NCI-H1694 treated with DMSO at 0.1 percent for 48 hours (cell line): ENCODE measurements around the gene WASHC3.
"Not testable (repeated sequence)": the region's sequence is repeated elsewhere in the genome, so short reads cannot be mapped to it uniquely, and the experiment has no call there.

Source experiments
- DNase-seq: peaks from one replicate; lab custom pipeline; 2025; lab: John Stamatoyannopoulos, UW

Gene WASHC3, protein sequence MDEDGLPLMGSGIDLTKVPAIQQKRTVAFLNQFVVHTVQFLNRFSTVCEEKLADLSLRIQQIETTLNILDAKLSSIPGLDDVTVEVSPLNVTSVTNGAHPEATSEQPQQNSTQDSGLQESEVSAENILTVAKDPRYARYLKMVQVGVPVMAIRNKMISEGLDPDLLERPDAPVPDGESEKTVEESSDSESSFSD

GRCh38 chr12:102061560-102062418 lies at the start of gene WASHC3:
Gene WASHC3 (minus strand): TSS chr12:102061991. CDS start chr12:102061962, 29 bp downstream.
- peak; percentile 89 for DNase-seq

DNA sequence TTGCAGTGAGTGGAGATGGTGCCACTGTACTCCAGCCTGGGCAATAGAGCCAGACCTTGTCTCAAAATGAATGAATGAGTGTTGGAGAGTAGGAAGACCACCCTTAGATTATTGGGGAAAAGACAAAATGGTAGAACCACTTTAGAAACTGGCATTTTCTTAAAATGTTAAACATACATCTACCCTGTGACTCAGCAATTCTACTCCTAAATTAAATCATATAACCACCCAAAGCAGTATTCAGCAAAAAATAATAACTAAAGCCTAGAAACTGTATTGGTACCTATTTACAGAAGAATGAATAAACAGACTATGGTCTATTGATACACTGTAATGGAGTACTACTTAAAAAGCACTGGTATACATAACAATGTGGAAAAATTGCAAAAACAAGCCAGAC lies 49.0 kb upstream of the WASHC3 start:
- no peak for DNase-seq

DNA sequence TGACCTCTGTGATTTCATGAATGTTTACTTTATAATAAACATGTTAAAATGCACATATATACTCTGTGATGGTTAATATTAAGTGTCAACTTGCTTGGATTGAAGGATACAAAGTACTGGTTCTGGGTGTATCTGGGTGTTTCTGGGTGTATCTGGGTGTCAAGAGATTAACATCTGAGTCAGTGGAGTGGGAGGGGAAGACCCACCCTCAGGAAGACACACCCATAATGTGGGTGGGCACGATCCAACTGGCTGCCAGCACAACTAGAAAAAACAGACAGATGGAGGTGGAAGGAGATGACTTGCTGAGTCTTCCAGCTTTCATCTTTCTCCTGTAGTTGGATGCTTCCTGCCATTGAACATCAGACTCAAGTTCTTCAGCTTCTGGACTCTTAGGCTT lies 46.2 kb upstream of the WASHC3 start:
- no peak for DNase-seq

DNA sequence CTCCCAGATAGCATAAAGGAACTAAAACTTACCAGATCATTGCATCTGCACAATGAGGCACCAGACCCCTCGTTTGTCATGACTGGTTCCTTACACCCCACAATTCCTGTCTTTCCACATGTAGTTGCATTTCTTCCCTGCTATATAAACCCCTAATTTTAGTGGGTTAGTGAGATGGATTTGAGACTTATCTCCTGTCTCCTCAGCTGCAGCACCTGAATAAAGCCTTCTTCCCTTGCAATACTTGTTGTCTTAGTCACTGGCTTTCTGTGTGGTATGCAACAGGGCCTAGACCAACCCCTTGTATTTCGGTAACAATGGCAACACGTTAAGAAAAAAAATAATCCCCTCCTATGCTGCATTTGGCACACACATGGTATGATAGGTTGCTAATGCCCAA lies 45.1 kb upstream of the WASHC3 start:
- no peak for DNase-seq

DNA sequence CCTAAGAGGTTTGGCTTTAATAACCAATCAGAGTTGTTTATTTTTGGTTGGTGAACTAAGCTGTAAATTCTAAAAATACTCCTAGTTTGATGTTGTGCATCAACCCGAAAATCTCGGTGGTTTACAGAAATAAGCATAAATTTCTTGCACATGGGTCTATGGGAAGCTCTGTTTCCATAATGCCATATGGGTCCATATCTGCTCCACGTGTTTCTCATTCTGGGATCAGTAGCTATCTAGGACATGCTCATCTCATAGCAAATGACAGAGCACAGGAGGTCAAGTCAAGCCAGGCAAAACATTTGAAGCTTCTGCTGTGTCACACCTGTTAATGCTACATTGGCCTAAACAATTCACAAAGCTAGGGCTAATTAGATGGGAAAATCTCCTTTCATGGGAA lies 35.1 kb upstream of the WASHC3 start:
- no peak for DNase-seq

DNA sequence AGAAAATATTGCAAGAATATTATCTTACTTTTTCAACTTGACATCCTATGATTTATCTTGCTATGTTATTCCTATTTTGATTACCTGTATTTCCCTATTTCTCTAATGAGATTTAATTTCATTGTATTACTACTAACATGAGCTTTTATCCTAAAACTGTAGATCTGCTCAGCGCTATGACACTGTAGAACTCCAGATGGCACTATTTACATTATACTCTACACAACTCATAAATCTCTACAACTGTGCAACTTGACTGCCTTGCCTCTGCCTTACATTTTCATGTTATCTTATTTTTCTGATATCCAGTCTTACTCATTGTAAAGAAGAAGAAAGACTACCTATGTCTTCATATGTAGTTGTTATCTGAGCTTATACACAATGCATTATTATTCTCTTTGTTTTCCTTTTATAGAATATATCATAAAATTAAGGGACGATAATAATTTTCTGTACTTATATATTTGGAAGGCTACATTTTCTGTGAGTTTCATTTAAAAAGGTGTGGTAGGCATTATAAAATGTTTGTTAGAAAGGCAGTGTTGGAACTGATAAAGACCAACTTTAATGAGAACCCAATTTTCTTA lies 34.0 kb upstream of the WASHC3 start:
- DNase-seq = peak; percentile 62

DNA sequence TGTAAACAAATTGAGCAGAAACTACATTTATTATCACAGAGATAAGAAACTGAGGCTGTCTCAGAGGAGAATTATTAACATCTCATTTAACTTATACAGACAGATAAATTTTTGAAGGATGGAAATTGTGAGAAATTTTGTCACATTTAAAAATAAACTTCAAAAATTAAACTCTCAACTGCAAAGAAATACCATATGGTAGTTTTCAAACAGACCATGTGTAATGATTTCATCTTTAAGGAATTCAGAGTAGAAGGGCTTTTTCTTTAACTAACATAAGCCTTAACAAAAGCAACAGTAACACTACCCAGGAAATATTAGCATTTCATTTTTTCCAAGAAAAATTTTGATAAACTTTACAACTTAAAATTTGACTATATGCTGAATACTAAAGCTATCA lies 31.5 kb upstream of the WASHC3 start:
- DNase-seq = no peak

DNA sequence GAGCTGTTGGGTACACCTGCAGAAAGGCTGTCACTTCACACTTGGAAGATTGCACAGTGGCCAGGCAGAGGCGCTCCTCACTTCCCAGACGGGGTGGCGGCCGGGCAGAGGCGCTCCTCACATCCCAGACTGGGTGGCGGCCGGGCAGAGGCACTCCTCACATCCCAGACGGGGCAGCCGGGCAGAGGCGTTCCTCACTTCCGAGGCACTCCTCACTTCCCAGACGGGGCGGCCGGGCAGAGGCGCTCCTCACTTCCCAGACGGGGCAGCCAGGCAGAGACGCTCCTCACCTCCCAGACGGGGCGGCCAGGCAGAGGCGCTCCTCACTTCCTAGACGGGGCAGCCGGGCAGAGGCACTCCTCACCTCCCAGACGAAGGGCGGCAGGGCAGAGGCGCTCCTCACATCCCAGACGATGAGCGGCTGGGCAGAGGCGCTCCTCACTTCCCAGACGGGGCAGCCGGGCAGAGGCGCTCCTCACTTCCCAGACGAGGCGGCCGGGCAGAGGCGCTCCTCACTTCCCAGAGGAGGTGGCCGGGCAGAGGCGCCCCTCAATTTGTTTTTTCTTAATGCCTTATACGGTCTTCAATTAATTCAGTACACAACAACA lies 27.5 kb upstream of the WASHC3 start:
- DNase-seq = not testable (repeated sequence)

DNA sequence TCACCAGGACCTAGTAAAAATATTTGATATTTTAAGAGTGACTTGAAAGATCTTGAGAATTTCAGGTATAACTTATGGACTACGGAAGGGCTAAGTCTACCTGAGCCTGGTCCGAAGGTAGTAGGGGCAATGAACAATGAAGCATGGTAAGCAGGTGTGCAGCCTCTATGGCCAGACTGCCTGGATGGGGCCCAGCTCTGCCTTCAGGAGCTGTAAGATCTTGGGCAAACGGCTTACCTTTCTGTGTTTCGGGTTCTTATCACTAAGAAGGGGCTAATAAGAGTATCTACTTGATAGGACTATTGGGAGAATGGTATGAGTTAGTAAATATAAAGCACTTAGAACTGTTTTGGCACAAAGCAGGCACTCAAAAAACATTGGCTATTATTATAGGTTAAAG lies 19.1 kb upstream of the WASHC3 start:
- DNase-seq = no peak

- DNase-seq = not testable (repeated sequence)
Observed at GRCh38 chr12:102072092-102072491, 10.3 kb upstream of the WASHC3 start.

DNA sequence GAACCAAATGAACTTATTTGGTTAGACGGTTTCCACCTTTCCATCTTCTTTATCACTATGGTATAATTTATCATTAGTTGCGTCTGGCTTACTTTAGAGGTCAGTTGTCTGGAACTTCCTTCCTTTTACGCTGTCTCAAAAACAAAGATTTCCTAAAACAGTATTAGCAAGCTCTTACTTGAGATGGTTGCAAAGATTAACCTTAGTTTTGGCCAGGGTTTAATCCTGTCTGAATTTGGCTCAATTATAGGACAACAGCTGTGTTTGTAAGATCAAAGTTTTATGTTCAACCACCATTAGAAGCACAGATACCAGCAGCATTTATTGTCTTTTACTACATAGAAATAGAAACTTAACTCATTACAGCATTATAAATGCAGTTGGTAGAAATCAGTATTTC lies 7.9 kb upstream of the WASHC3 start:
- DNase-seq = no peak

DNA sequence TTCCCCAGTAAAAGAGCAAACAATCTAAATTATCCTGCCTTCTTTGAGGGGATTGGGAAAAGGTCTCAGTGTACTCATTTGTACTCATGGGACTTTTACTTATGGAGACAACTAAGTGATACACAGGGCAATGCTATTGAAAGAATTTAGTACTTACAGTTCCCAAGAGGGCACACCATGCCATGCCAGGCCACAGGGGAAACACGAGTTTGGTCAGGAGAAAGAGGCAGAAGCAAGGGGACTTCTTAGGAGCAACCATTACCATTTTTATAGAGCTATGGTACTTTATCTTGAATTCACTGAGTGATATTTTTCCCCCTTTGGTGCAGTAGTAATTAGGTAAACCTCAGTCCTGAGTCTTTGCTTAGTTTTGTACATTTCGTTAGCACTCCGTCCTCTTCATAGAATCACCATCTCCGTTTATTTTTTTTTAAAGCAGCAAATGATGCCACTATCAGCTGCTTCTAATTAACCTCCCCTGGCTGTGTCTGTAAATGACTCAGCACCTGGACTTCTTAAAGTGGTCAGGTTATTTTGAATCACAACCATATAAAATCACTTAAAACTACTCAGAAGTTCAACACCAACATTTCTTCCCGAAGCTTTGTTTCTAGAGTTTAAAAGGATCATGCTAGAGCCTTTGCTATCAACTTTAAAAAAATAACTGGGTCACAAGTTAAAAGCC lies 5.9 kb upstream of the WASHC3 start:
- no peak for DNase-seq

- no peak for DNase-seq
Observed at GRCh38 chr12:102064476-102064875, 2.7 kb upstream of the WASHC3 start.

DNA sequence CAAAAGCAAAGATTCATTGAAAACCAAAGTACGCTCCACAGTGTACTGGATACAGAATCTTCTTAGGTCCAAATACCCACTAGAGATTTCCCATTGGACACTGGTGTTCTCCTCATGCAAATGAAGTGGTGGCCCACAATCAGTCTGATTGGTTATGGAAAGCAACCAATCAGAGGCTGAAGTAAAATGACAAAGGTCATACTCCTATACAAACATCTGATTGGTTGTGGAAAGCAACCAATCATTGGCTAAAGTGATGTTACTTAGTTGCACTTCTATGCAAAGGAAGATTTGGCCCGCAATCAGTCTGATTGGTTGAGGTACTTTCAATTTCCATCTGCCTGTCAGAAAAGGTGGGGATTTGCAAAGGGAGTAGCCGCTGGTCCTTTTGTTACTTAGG lies 1.3 kb upstream of the WASHC3 start:
- DNase-seq = no peak

- DNase-seq = no peak
Observed at GRCh38 chr12:102062419-102062806, 622 bp upstream of the WASHC3 start.

DNA sequence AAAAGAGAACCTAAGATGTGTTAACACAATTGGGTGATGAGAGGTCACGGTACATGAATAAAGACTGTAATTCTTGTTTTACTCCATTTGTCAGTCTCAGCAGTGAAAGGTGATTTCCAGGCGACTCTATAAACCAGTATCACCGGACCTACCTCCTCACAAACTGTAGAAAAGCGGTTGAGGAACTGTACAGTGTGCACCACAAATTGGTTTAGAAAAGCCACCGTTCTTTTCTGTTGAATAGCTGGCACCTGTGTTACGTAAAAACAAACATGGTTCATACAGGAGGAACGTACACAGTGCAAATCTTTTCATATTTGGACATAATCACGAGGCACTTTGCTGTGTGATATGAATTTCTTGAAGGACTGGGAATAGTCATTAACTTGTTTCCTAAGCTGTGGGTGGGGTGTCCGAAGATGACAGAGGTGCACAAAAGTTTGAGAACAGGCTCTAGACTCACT lies 663 bp downstream of the WASHC3 start:
- no peak for DNase-seq

DNA sequence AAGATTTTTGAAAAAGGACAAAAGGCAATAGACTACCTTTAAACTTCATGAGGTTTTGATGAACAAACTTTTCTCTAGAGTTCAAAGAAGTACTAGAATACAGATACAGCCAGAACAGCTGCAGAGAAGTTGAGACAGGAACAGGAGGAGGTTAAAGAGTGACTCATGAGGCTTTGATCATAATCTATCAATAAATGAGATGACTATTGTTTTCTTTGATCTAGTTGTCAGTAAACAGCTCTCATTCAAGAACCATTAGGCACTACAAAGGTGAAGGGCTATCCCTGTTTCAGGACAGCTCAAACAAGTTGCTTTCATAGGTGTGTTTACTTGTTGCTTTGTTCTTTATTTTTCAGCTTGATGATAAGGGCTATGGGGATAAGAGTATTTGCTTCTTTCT lies 2.4 kb downstream of the WASHC3 start:
- DNase-seq = no peak

GRCh38 chr12:102054345-102054744 lies 7.4 kb downstream of the WASHC3 start:
- DNase-seq = no peak

GRCh38 chr12:102053062-102053349 lies 8.8 kb downstream of the WASHC3 start:
- DNase-seq = no peak

DNA sequence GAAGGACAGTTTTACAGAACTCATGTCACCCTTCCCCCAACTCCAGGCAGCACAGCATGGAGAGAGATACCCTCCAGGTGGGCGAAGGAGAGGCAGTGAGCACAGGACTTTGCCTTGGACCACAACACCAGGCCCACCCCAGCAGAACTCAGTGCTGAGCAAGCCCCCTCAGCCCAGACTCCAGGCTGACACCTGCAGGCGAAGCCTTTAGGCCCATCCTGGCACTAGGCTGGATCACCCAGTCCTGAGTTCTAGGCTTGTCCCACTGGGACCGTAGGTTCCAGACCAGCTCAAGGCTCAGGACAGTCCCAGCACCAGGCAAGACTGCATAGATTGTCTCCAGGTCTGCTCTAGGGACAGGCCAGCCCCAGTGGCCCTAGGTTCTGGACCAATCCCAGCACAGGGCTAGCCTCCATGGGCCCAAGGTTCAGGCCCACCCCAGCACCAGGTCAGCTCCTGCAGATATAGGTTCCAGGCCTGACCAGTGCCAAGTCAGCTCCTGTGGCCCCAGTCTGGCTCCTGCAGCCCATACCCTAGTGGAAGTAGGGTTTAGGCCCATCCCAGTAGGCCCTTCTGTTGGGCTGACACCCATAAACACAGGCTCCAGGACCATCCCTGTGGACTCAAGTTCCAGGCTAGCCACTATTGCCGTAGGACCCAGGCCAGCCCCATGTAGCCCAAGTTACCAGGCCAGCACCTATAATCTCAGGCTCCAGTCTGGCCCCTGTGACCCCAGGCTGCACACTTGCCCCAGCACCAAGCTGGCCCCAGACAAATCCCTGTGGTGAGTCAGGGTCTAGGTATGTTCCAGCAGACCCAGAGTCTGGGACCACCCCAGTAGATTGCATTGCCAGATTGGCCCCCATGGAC lies 9.4 kb downstream of the WASHC3 start:
- DNase-seq = no peak

GRCh38 chr12:102051431-102051965 lies 10.3 kb downstream of the WASHC3 start:
- DNase-seq = no peak
